Tibial nerve (tissue), 4 donors: ENCODE data around the gene KCNQ4. TPM values are rescaled to one million over a fixed set of nuclear protein-coding genes. Genes with fewer than 3 reads are reported as not detected.

Source experiments
- DNase-seq, 2 donors: peaks; one replicate each; pipeline ENCODE4 v3.0.0-alpha.2; 2019; ENCODE audit warnings: low spot score in 2 of 2
- H3K27ac ChIP-seq, 4 donors: fragments of 200-600 bp; sonication (generic) in 3 of 4; one replicate each; pipeline ENCODE4 v1.5.1; 2017 to 2019; ENCODE audit warnings: mild to moderate bottlenecking in 1 of 4
- H3K27me3 ChIP-seq, 2 donors: fragments of 200-600 bp; sonication (generic) in 1 of 2; one replicate each; pipeline versions ENCODE4 v1.5.1 to v1.6.0; 2017 to 2019
- H3K36me3 ChIP-seq, 3 donors: fragments of 200-600 bp; sonication (generic); one replicate each; pipeline ENCODE4 v1.5.1; 2018 to 2019
- H3K4me1 ChIP-seq, 4 donors: fragments of 200-600 bp; sonication (generic) in 3 of 4; one replicate each; pipeline ENCODE4 v1.5.1; 2017 to 2019
- H3K4me3 ChIP-seq, 4 donors: fragments of 200-600 bp; sonication (generic) in 3 of 4; one replicate each; pipeline ENCODE4 v1.5.1; 2017 to 2019; ENCODE audit warnings: mild to moderate bottlenecking in 1 of 4, moderate library complexity in 1 of 4
- H3K9me3 ChIP-seq, 4 donors: fragments of 200-600 bp; sonication (generic) in 3 of 4; one replicate each; pipeline ENCODE4 v1.5.1; 2017 to 2019
- CTCF ChIP-seq, 5 experiments: fragments of 200-600 bp in 3 of 5; fragments of 450-650 bp in 2 of 5; sonication (generic) in 3 of 5; IDR thresholded peaks; one replicate each; pipeline ENCODE4 v1.5.1; 2016 to 2019; ENCODE audit warnings: antibody characterized with exemption in 5 of 5, mild to moderate bottlenecking in 3 of 5, moderate library complexity in 2 of 5
- EP300 ChIP-seq, 2 donors: sonication (generic); formaldehyde crosslinking; IDR thresholded peaks; one replicate each; pipeline ENCODE4 v1.6.1; 2017; ENCODE audit warnings: antibody characterized with exemption in 2 of 2, mild to moderate bottlenecking in 1 of 2
- POLR2A ChIP-seq, 2 donors: fragments of 450-650 bp; IDR thresholded peaks; one replicate each; pipeline ENCODE4 v1.6.1; 2017; ENCODE audit warnings: antibody characterized with exemption in 2 of 2, mild to moderate bottlenecking in 2 of 2, moderate library complexity in 2 of 2
- WGBS, 2 donors: methylation state at CpG; one replicate each; pipeline ENCODE4 v1.1.5; 2018; 5-methylcytosine and 5-hydroxymethylcytosine counted together
- total RNA-seq, 4 donors: library from RNA; depleted of rRNA; stranded (reverse); fragments of >200 nt; gene quantifications; one replicate each; pipeline ENCODE4 v1.1.0, GENCODE V29; 2016

KCNQ4 gene
- total RNA-seq, 4 donors from 2014 or later: 0.22 to 2.1 (median 1.7) TPM

- WGBS, 2 donors: 65 to 88% methylated on average over 3 of the region's 3 CpGs
- H3K4me3 ChIP-seq: no peak overlapping the region
- H3K27me3 ChIP-seq: no peaks in the 10 kb centered on the region
- peaks cover 0 to 9% (median 0%) of the 10 kb centered on the region in 4 donors for H3K4me1 ChIP-seq
- H3K9me3 ChIP-seq: no peaks in the 10 kb centered on the region
- peaks cover 0 to 58% (median 3%) of the 10 kb centered on the region in 3 donors for H3K36me3 ChIP-seq
- no peak for DNase-seq
- H3K27ac ChIP-seq: no peak overlapping the region
- no peak for TF ChIP-seq EP300 (IDR thresholded peaks at IDR 0.05)
Measured at GRCh38 chr1:40749817-40750216, 33.8 kb upstream of the KCNQ4 start.

GRCh38 chr1:40750451-40750908 lies 33.1 kb upstream of the KCNQ4 start:
- H3K36me3 ChIP-seq: peaks cover 0 to 64% (median 3%) of the 10 kb centered on the region in 3 donors
- no peak overlapping the region for H3K4me3 ChIP-seq
- TF ChIP-seq CTCF (IDR thresholded peaks at IDR 0.05): no peak
- TF ChIP-seq POLR2A (IDR thresholded peaks at IDR 0.05): no peak
- no peak for TF ChIP-seq EP300 (IDR thresholded peaks at IDR 0.05)
- H3K27me3 ChIP-seq: no peaks in the 10 kb centered on the region
- DNase-seq: no peak
- H3K27ac ChIP-seq: no peak overlapping the region
- peaks cover 0 to 4% (median 0%) of the 10 kb centered on the region in 4 donors for H3K4me1 ChIP-seq
- 85 to 92% methylated on average over 2 of the region's 2 CpGs for WGBS, 2 donors
- no peaks in the 10 kb centered on the region for H3K9me3 ChIP-seq

GRCh38 chr1:40751802-40752201 lies 31.8 kb upstream of the KCNQ4 start:
- DNase-seq: no peak
- Histone ChIP-seq H3K4me1 (peaks cover 0 to 3% (median 0%) of the 10 kb centered on the region in 4 donors), H3K36me3 (peaks cover 0 to 76% (median 3%) of the 10 kb centered on the region in 3 donors), H3K27me3 (no peaks in the 10 kb centered on the region), H3K4me3 (no peak overlapping the region), H3K9me3 (no peaks in the 10 kb centered on the region), H3K27ac (no peak overlapping the region)
- TF ChIP-seq EP300 (IDR thresholded peaks at IDR 0.05): no peak
- no peak for TF ChIP-seq POLR2A (IDR thresholded peaks at IDR 0.05)
- TF ChIP-seq CTCF (IDR thresholded peaks at IDR 0.05): no peak
- WGBS, 2 donors: 86 to 87% methylated on average over 4 of the region's 4 CpGs

GRCh38 chr1:40753142-40753882 lies 30.3 kb upstream of the KCNQ4 start:
- no peaks in the 10 kb centered on the region for H3K9me3 ChIP-seq
- no peak for TF ChIP-seq CTCF (IDR thresholded peaks at IDR 0.05)
- TF ChIP-seq POLR2A (IDR thresholded peaks at IDR 0.05): no peak
- TF ChIP-seq EP300 (IDR thresholded peaks at IDR 0.05): no peak
- no peak overlapping the region for H3K4me3 ChIP-seq
- WGBS, 2 donors: 93 to 95% methylated on average over 8 of the region's 8 CpGs
- DNase-seq: no peak
- no peak overlapping the region for H3K27ac ChIP-seq
- peaks cover 0 to 3% (median 0%) of the 10 kb centered on the region in 4 donors for H3K4me1 ChIP-seq
- H3K36me3 ChIP-seq: peaks cover 0 to 85% (median 9%) of the 10 kb centered on the region in 3 donors
- no peaks in the 10 kb centered on the region for H3K27me3 ChIP-seq

- H3K36me3 ChIP-seq: peaks cover 0 to 85% (median 15%) of the 10 kb centered on the region in 3 donors
- DNase-seq: no peak
- H3K4me1 ChIP-seq: peaks cover 0 to 3% (median 0%) of the 10 kb centered on the region in 4 donors
- H3K4me3 ChIP-seq: no peak overlapping the region
- H3K27ac ChIP-seq: no peak overlapping the region
- H3K9me3 ChIP-seq: no peaks in the 10 kb centered on the region
- H3K27me3 ChIP-seq: no peaks in the 10 kb centered on the region
- WGBS, 2 donors: 91 to 92% methylated on average over 8 of the region's 8 CpGs
- TF ChIP-seq POLR2A (IDR thresholded peaks at IDR 0.05): no peak
- TF ChIP-seq CTCF (IDR thresholded peaks at IDR 0.05): no peak
- TF ChIP-seq EP300 (IDR thresholded peaks at IDR 0.05): no peak
Measured at GRCh38 chr1:40754201-40754600, 29.4 kb upstream of the KCNQ4 start.
